ENCODE measurements around the gene AFF2.

The AFF2 gene

DNA sequence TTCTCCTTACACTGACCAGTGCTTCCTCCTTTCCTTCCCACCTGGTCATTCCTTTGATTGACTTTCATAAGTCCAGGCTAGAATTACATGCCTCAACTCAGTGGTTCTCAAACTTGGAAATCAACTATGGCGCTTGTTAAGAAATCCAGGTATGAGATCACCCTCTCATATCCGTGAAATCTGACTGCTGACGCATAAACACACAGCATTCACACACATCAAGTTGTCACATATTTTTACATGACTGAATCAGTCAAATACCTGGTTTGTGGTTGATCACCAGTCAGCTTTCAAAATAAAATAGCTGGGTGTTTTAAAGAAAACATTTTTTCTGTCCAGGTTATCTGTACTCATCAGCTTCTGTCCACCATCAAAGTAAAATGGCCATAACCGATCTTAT lies 433.5 kb downstream of the AFF2 start:
- no peaks in the 10 kb centered on the region for H3K9me3 ChIP-seq (ENCODE audit: control insufficient read depth in 1 of 2, low read length in 2 of 2)
- no peaks in the 10 kb centered on the region for H3K27me3 ChIP-seq (ENCODE audit: low read depth, low read length)
- no peak overlapping the region for H3K27ac ChIP-seq (ENCODE audit: low read length)
- H3K4me1 ChIP-seq (ENCODE audit: control insufficient read depth in 1 of 2, insufficient read depth in 2 of 2, low read length in 2 of 2), result no peaks in the 10 kb centered on the region
- H3K4me3 ChIP-seq (ENCODE audit: low read depth in 1 of 2, low read length in 2 of 2), result no peak overlapping the region
- no peaks in the 10 kb centered on the region for H3K36me3 ChIP-seq (ENCODE audit: control insufficient read depth in 1 of 2, insufficient read depth in 2 of 2, low read length in 2 of 2)

DNA sequence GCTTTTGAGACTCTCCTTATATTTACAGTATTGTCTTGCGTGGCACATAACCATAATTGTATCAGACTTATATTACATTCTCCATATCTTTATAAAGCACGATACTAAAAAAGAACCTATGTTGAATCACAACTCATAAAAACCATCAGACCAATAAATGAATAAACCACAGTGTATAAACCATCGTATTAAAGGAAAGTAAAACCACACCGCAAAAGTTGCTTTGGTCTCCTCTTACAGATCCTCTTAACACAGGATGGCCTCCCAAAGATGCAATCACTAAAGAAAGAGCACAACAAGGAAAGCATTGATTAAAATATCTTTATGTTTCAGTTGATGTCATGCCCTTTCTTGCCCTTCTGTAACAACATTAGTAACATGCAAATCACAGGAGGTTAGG lies 437.9 kb downstream of the AFF2 start:
- Histone ChIP-seq H3K4me3 (ENCODE audit: low read depth in 1 of 2, low read length in 2 of 2) (no peak overlapping the region), H3K27ac (ENCODE audit: low read length) (no peak overlapping the region), H3K4me1 (ENCODE audit: control insufficient read depth in 1 of 2, insufficient read depth in 2 of 2, low read length in 2 of 2) (no peaks in the 10 kb centered on the region), H3K27me3 (ENCODE audit: low read depth, low read length) (no peaks in the 10 kb centered on the region), H3K9me3 (ENCODE audit: control insufficient read depth in 1 of 2, low read length in 2 of 2) (no peaks in the 10 kb centered on the region), H3K36me3 (ENCODE audit: control insufficient read depth in 1 of 2, insufficient read depth in 2 of 2, low read length in 2 of 2) (no peaks in the 10 kb centered on the region)

DNA sequence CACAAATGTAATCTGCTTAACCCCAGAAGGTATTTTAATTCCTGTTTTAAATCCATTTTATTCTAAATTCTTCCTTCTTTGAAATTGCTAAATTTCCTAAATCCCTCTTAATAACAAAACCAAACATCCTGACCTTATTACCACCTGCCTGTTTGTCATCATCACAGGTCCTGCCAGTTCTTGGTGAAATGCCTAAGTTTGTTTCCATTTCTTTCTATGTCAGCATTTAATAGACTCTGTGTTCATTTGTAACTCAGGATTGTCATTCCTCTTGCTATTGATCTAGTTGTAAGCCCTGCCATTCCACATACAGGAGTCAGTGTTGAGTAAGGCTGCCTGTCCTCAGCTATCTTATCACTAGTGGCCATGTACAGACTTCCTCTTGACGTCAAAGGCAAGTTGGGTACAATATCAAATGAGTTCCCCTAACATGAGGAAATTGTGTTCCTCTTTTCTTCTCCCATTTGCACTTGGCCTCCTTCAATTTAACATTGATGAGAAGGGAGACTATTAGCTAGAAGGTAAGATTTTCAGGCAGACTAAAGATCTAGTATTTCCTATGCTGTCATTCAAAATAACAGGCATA lies 440.1 kb downstream of the AFF2 start:
- Histone ChIP-seq H3K4me1 (ENCODE audit: control insufficient read depth in 1 of 2, insufficient read depth in 2 of 2, low read length in 2 of 2) (no peaks in the 10 kb centered on the region), H3K36me3 (ENCODE audit: control insufficient read depth in 1 of 2, insufficient read depth in 2 of 2, low read length in 2 of 2) (no peaks in the 10 kb centered on the region), H3K9me3 (ENCODE audit: control insufficient read depth in 1 of 2, low read length in 2 of 2) (no peaks in the 10 kb centered on the region), H3K27ac (ENCODE audit: low read length) (no peak overlapping the region), H3K4me3 (ENCODE audit: low read depth in 1 of 2, low read length in 2 of 2) (no peak overlapping the region), H3K27me3 (ENCODE audit: low read depth, low read length) (no peaks in the 10 kb centered on the region)

DNA sequence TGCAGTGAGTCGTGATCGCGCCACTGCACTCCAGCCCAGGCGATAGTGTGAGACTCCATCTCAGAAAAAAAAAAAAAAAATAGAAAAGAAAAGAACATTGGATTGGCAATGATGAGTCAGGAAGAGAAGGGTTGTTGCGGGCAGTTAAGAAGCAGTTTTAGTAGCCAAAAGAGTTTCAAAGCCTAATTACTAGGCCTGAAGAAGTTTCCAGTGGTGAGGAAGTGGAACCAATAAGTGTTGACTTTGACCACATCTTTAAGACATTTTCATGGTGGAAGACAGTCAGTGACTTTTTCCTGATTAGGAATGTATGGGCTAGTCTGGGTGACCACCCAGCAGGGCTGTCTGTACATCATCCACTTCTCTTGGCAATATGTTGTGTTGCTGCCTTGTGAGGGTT lies 442.3 kb downstream of the AFF2 start:
- Histone ChIP-seq H3K4me3 (ENCODE audit: low read depth in 1 of 2, low read length in 2 of 2) (no peak overlapping the region), H3K36me3 (ENCODE audit: control insufficient read depth in 1 of 2, insufficient read depth in 2 of 2, low read length in 2 of 2) (no peaks in the 10 kb centered on the region), H3K9me3 (ENCODE audit: control insufficient read depth in 1 of 2, low read length in 2 of 2) (no peaks in the 10 kb centered on the region), H3K27me3 (ENCODE audit: low read depth, low read length) (no peaks in the 10 kb centered on the region), H3K27ac (ENCODE audit: low read length) (no peak overlapping the region), H3K4me1 (ENCODE audit: control insufficient read depth in 1 of 2, insufficient read depth in 2 of 2, low read length in 2 of 2) (no peaks in the 10 kb centered on the region)

DNA sequence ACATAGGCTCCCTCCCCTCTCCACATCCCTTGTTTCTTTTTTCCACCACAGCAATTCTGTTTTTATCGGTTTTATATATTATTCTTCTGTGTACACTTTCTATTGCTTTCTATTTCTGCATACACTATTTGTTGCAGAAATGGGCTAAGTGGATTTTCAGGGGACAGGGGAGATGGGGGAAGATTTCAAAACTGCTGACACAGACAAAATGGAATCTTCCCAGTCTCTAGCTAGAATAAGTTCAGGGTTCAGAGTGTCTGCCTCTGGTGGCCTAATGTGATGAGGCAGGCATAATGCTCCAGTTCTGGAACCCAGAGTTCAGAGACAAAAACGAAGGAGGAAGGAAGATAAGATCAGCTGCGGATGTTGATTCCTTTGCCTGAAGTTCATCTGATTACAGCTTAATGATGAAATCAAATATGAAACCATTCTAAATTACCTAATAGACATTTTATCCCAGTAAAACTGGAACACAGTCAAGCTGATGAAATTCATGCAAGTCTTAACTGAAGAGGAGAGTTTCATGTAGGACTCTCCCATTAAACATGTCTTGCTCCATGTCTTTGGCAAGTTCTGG lies 447.1 kb downstream of the AFF2 start:
- H3K27ac ChIP-seq (ENCODE audit: low read length), result no peak overlapping the region

DNA sequence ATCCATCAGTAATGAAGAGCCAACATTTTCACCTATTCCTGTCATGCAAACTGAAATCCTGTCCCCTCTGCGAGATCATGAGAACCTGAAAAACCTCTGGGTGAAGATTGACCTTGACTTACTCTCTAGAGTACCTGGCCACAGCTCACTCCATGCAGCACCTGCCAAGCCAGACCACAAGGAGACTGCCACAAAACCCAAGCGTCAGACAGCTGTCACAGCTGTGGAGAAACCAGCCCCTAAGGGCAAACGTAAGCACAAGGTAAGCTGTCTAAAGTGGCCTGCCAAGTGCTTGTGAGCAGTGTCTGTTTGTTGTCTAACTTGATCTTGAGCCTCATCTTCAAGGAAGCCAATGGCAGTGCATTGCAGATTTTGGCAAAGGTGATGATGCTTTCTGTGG lies 455.9 kb downstream of the AFF2 start:
- Histone ChIP-seq H3K4me1 (ENCODE audit: control insufficient read depth in 1 of 2, insufficient read depth in 2 of 2, low read length in 2 of 2) (no peaks in the 10 kb centered on the region), H3K27ac (ENCODE audit: low read length) (no peak overlapping the region), H3K9me3 (ENCODE audit: control insufficient read depth in 1 of 2, low read length in 2 of 2) (no peaks in the 10 kb centered on the region), H3K4me3 (ENCODE audit: low read depth in 1 of 2, low read length in 2 of 2) (no peak overlapping the region), H3K36me3 (ENCODE audit: control insufficient read depth in 1 of 2, insufficient read depth in 2 of 2, low read length in 2 of 2) (no peaks in the 10 kb centered on the region), H3K27me3 (ENCODE audit: low read depth, low read length) (no peaks in the 10 kb centered on the region)

More for the DNA sequence above, 447.1 kb downstream of the AFF2 start:
- Histone ChIP-seq H3K27me3 (ENCODE audit: low read depth, low read length) (no peaks in the 10 kb centered on the region), H3K9me3 (ENCODE audit: control insufficient read depth in 1 of 2, low read length in 2 of 2) (no peaks in the 10 kb centered on the region), H3K36me3 (ENCODE audit: control insufficient read depth in 1 of 2, insufficient read depth in 2 of 2, low read length in 2 of 2) (no peaks in the 10 kb centered on the region), H3K4me1 (ENCODE audit: control insufficient read depth in 1 of 2, insufficient read depth in 2 of 2, low read length in 2 of 2) (no peaks in the 10 kb centered on the region), H3K4me3 (ENCODE audit: low read depth in 1 of 2, low read length in 2 of 2) (no peak overlapping the region)

DNA sequence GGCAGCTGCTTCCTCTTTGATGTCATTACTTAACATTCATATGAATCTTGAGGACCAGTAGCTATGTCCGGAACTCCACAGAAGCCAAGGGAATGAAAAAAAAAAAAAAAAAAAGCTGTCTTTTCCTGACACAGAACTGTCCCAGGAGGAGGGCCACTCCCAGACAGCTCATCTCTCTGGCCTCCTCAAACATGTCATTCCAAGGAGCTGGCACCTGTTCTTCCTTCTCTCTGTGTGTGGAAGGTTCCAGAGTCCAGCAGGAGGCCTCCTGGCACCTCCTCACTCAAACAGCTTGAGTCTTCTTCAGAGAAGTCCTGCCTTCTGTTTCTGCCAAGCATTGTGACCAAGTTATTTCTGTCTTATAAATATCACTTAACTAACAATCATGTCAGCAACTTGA lies 458.5 kb downstream of the AFF2 start:
- H3K27ac ChIP-seq (ENCODE audit: low read length), result no peak overlapping the region
- H3K4me3 ChIP-seq (ENCODE audit: low read depth in 1 of 2, low read length in 2 of 2), result no peak overlapping the region
- H3K27me3 ChIP-seq (ENCODE audit: low read depth, low read length), result no peaks in the 10 kb centered on the region
- no peaks in the 10 kb centered on the region for H3K4me1 ChIP-seq (ENCODE audit: control insufficient read depth in 1 of 2, insufficient read depth in 2 of 2, low read length in 2 of 2)
- H3K9me3 ChIP-seq (ENCODE audit: control insufficient read depth in 1 of 2, low read length in 2 of 2), result no peaks in the 10 kb centered on the region
- no peaks in the 10 kb centered on the region for H3K36me3 ChIP-seq (ENCODE audit: control insufficient read depth in 1 of 2, insufficient read depth in 2 of 2, low read length in 2 of 2)

DNA sequence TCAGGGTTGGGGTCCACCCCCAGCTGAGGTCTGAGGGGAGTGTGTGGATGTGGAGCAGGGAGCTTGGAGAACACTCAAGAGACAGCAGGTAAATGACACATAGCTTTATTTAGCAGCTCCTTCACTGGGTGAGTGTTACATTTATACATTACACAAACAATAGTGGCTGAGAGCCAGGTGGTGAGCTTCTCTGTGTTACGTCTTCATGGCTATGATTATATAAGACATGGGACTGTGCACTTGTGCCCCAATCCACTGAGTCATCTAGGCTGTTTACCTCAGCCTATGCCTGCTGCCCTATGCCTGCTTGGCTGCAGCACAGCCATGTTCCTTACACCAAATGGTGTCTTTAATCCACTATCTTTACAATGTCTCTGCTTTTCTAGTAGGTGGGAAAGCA lies 459.6 kb downstream of the AFF2 start:
- H3K4me1 ChIP-seq (ENCODE audit: control insufficient read depth in 1 of 2, insufficient read depth in 2 of 2, low read length in 2 of 2), result no peaks in the 10 kb centered on the region

DNA sequence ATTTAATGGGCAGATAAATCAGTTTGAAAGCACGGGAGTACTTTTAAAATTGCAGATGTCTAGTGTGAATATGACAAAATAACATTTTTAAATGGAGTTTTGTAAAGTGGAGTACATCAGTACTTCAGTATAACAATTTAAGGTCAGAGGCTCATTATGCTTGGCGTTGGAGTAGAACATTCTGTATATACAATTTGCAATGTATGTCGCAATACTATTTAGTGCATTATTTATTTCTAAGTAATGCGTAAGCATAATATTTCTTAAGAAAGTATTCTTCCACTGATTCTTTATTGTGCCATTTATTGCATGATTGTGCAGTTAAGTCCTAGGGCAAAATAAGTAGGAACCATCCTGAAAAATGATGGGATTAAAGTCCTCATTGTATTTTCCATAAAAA lies 461.6 kb downstream of the AFF2 start:
- H3K27me3 ChIP-seq (ENCODE audit: low read depth, low read length), result no peaks in the 10 kb centered on the region
- H3K9me3 ChIP-seq (ENCODE audit: control insufficient read depth in 1 of 2, low read length in 2 of 2), result no peaks in the 10 kb centered on the region
- H3K27ac ChIP-seq (ENCODE audit: low read length), result no peak overlapping the region
- no peaks in the 10 kb centered on the region for H3K4me1 ChIP-seq (ENCODE audit: control insufficient read depth in 1 of 2, insufficient read depth in 2 of 2, low read length in 2 of 2)
- H3K4me3 ChIP-seq (ENCODE audit: low read depth in 1 of 2, low read length in 2 of 2), result no peak overlapping the region
- H3K36me3 ChIP-seq (ENCODE audit: control insufficient read depth in 1 of 2, insufficient read depth in 2 of 2, low read length in 2 of 2), result no peaks in the 10 kb centered on the region

More for the DNA sequence above, 459.6 kb downstream of the AFF2 start:
- Histone ChIP-seq H3K36me3 (ENCODE audit: control insufficient read depth in 1 of 2, insufficient read depth in 2 of 2, low read length in 2 of 2) (no peaks in the 10 kb centered on the region), H3K27me3 (ENCODE audit: low read depth, low read length) (no peaks in the 10 kb centered on the region), H3K4me3 (ENCODE audit: low read depth in 1 of 2, low read length in 2 of 2) (no peak overlapping the region), H3K9me3 (ENCODE audit: control insufficient read depth in 1 of 2, low read length in 2 of 2) (no peaks in the 10 kb centered on the region), H3K27ac (ENCODE audit: low read length) (no peak overlapping the region)

DNA sequence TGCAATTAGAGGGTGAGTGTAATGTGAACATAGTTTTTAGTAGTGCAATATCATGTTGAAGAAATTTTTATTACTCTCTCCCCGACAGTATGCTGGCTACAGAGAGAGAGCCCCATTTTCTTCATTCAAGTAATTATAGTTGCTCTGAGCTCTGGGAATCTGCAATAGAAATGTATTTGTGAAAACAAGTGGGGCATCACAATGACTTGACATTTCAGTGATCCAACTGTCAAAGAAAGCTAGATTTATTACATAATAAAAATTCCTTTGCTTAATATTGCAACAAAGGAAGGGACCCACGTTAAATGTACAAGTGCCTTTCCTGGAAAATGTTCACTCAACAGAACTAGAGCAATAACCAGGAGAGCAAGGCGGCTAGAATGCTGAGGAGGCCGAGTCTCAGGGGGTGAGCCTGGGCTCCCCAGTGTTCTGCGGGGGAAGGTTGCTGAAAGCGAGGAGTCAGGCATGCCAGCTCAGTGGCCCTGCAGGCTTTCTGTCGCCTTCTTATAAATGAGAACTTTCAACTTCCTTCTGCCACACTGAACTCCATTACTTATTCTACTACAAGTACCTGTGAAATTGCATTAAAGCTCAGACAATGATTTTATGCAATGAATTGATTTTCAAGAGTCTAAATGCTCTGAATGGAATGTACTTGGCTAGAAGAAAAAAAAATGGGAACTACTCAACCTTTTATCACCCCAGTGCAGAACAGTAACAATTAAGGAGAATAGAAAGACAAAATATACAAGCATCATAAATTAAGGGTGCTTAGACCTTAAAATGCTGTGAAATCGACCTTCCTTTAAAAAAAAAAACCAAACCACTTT lies 476.4 kb downstream of the AFF2 start:
- no peak overlapping the region for H3K27ac ChIP-seq (ENCODE audit: low read length)
- H3K36me3 ChIP-seq (ENCODE audit: control insufficient read depth in 1 of 2, insufficient read depth in 2 of 2, low read length in 2 of 2), result no peaks in the 10 kb centered on the region
- no peak overlapping the region for H3K4me3 ChIP-seq (ENCODE audit: low read depth in 1 of 2, low read length in 2 of 2)
- H3K27me3 ChIP-seq (ENCODE audit: low read depth, low read length), result no peaks in the 10 kb centered on the region
- no peaks in the 10 kb centered on the region for H3K4me1 ChIP-seq (ENCODE audit: control insufficient read depth in 1 of 2, insufficient read depth in 2 of 2, low read length in 2 of 2)
- no peaks in the 10 kb centered on the region for H3K9me3 ChIP-seq (ENCODE audit: control insufficient read depth in 1 of 2, low read length in 2 of 2)

DNA sequence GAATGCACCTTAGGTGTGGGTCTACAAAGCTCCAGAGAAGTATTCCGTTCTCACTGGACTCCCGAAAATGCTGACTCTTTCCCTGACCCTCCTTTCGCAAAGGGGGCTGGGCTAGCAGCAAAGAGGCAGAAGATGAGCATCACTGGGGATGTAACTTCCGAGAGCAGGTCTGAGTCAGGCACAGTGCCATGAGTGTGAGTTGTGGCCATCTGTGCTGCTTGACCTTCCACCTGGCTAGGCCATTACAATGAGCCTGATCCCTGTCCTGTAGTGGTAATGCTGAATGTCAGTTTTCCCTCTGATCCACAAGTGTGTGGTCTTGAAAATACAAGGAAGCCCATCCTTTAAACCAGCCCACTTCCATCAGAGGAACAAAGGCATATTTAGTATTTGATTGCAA lies 479.4 kb downstream of the AFF2 start:
- Histone ChIP-seq H3K27me3 (ENCODE audit: low read depth, low read length) (no peaks in the 10 kb centered on the region), H3K36me3 (ENCODE audit: control insufficient read depth in 1 of 2, insufficient read depth in 2 of 2, low read length in 2 of 2) (no peaks in the 10 kb centered on the region), H3K4me3 (ENCODE audit: low read depth in 1 of 2, low read length in 2 of 2) (no peak overlapping the region)

More for the DNA sequence above, 479.4 kb downstream of the AFF2 start:
- H3K9me3 ChIP-seq (ENCODE audit: control insufficient read depth in 1 of 2, low read length in 2 of 2), result no peaks in the 10 kb centered on the region
- no peaks in the 10 kb centered on the region for H3K4me1 ChIP-seq (ENCODE audit: control insufficient read depth in 1 of 2, insufficient read depth in 2 of 2, low read length in 2 of 2)
- no peak overlapping the region for H3K27ac ChIP-seq (ENCODE audit: low read length)

All from muscle layer of duodenum (tissue), 2 donors.